Measurements from ENCODE around the gene ZFHX2. TPM values are rescaled to one million over a fixed set of nuclear protein-coding genes. Genes with fewer than 3 reads are reported as not detected.

Gene ZFHX2
- polyA plus RNA-seq, 1 of the 3 experiments (the other 2 are of a cell fraction), result 0.77 TPM

DNA sequence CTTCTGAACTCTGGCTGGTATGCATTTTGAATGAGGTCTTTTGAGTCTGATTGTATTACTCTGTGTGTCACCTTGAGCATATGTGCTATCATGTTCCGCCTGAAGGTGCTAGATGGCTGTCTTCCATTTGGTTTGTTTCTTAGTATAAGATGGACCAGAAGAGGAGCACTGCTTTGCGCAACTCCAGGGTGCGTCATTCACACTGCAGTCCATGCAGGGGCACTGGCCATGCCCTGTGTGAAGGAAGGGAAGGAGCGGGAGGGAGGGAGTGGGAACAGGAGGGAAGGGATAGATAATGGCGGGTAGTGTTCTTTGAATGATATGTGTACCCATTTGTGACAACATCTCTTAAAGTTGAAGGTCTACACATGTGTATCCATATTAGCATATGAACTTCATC lies 8.2 kb downstream of the ZFHX2 start:
- Histone ChIP-seq H3K9ac (no peak overlapping the region), H3K4me3 (ENCODE audit: low read depth in 2 of 2, low read length in 1 of 2) (no peak overlapping the region), H2AFZ (ENCODE audit: low read depth) (no peak overlapping the region), H3K9me3 (no peaks in the 10 kb centered on the region), H3K27me3 (ENCODE audit: insufficient read depth) (no peaks in the 10 kb centered on the region), H3K79me2 (ENCODE audit: insufficient read depth) (no peaks in the 10 kb centered on the region), H3K36me3 (replicated peaks in 1 of 2; ENCODE audit: control insufficient read depth in 1 of 2, insufficient read depth in 2 of 2, low read length in 1 of 2) (peaks cover 0 to 6% of the 10 kb centered on the region in 2 experiments), H4K20me1 (ENCODE audit: insufficient read depth) (no peaks in the 10 kb centered on the region), H3K4me1 (ENCODE audit: control insufficient read depth in 1 of 2, insufficient read depth in 2 of 2, low read depth in 1 of 2, low read length in 1 of 2) (peaks cover 4 to 19% of the 10 kb centered on the region in 2 experiments; a peak in 1 of 4 replicates), H3K27ac (ENCODE audit: low read depth in 2 of 2, low read length in 1 of 2) (no peak overlapping the region), H3K4me2 (no peak overlapping the region), H3K9me2 (no peaks in the 10 kb centered on the region), H3F3A (replicated peaks; ENCODE audit: insufficient read depth) (no peaks in the 10 kb centered on the region)
- no peak for TF ChIP-seq NFIC (IDR thresholded peaks at IDR 0.05; ENCODE audit: borderline replicate concordance)
- no peak for TF ChIP-seq FOSL2 (IDR thresholded peaks at IDR 0.05; ENCODE audit: borderline replicate concordance, low read depth)
- TF ChIP-seq YY1 (IDR thresholded peaks at IDR 0.05; ENCODE audit: low read depth), result no peak
- no peak for TF ChIP-seq TEAD4 (IDR thresholded peaks at IDR 0.05; ENCODE audit: borderline replicate concordance, insufficient read depth)
- TF ChIP-seq SIN3A (IDR thresholded peaks at IDR 0.05; ENCODE audit: borderline replicate concordance, low read depth, low read length), result no peak
- TF ChIP-seq, protein P1, sequence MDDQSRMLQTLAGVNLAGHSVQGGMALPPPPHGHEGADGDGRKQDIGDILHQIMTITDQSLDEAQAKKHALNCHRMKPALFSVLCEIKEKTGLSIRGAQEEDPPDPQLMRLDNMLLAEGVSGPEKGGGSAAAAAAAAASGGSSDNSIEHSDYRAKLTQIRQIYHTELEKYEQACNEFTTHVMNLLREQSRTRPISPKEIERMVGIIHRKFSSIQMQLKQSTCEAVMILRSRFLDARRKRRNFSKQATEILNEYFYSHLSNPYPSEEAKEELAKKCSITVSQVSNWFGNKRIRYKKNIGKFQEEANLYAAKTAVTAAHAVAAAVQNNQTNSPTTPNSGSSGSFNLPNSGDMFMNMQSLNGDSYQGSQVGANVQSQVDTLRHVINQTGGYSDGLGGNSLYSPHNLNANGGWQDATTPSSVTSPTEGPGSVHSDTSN (IDR thresholded peaks at IDR 0.05), result no peak
- TF ChIP-seq, protein P2, sequence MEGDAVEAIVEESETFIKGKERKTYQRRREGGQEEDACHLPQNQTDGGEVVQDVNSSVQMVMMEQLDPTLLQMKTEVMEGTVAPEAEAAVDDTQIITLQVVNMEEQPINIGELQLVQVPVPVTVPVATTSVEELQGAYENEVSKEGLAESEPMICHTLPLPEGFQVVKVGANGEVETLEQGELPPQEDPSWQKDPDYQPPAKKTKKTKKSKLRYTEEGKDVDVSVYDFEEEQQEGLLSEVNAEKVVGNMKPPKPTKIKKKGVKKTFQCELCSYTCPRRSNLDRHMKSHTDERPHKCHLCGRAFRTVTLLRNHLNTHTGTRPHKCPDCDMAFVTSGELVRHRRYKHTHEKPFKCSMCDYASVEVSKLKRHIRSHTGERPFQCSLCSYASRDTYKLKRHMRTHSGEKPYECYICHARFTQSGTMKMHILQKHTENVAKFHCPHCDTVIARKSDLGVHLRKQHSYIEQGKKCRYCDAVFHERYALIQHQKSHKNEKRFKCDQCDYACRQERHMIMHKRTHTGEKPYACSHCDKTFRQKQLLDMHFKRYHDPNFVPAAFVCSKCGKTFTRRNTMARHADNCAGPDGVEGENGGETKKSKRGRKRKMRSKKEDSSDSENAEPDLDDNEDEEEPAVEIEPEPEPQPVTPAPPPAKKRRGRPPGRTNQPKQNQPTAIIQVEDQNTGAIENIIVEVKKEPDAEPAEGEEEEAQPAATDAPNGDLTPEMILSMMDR (IDR thresholded peaks at IDR 0.05), result no peak
- TF ChIP-seq RAD21 (IDR thresholded peaks at IDR 0.05; ENCODE audit: low read length), result no peak
- DNase-seq, result no peak
- ChIA-PET CTCF (interaction anchor here (5.6 to 11.3 kb wide), 3 partner anchors 15 to 63 kb away, joined by 28 to 276 read pairs (median 136); partner anchors contain the start of genes AP1G2 and THTPA), POLR2A (no interaction called here)
- 99% methylated on average over 5 of the region's 5 CpGs for WGBS (ENCODE audit: low lambda C conversion rate)

DNA sequence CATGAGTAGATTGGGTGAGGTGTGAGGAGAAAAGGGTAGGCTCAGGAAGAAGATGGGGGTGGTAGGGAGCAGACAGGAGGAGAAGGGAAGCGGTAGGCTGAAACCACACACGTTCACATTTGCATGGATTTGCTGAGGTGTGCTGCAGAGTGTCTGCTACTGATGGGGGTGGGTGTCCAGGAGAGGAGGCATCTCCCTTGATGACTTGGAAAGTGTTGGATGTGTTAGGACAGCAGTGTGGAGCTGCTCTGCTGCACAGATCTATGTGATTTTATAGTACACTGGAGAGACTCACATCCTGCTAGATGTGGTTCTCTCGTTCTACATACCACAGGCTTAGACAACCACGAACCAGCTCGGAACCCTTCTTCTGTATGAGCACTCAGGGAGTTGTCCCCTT lies 9.3 kb downstream of the ZFHX2 start:
- no peaks in the 10 kb centered on the region for H3K9me2 ChIP-seq
- no peak overlapping the region for H2AFZ ChIP-seq (ENCODE audit: low read depth)
- H3F3A ChIP-seq (replicated peaks; ENCODE audit: insufficient read depth), result no peaks in the 10 kb centered on the region
- no peak overlapping the region for H3K4me3 ChIP-seq (ENCODE audit: low read depth in 2 of 2, low read length in 1 of 2)
- POLR2A ChIA-PET, result no interaction called here
- 88% methylated on average over 5 of the region's 5 CpGs for WGBS (ENCODE audit: low lambda C conversion rate)
- peaks cover 4 to 16% of the 10 kb centered on the region in 2 experiments; a peak in 1 of 4 replicates for H3K4me1 ChIP-seq (ENCODE audit: control insufficient read depth in 1 of 2, insufficient read depth in 2 of 2, low read depth in 1 of 2, low read length in 1 of 2)
- H3K79me2 ChIP-seq (ENCODE audit: insufficient read depth), result no peaks in the 10 kb centered on the region
- peaks cover 0 to 6% of the 10 kb centered on the region in 2 experiments for H3K36me3 ChIP-seq (replicated peaks in 1 of 2; ENCODE audit: control insufficient read depth in 1 of 2, insufficient read depth in 2 of 2, low read length in 1 of 2)
- CTCF ChIA-PET, result interaction anchor here (0.7 to 11.3 kb wide), 4 partner anchors 17 to 219 kb away, joined by 5 to 276 read pairs (median 82); partner anchors contain the start of genes AP1G2 and THTPA
- DNase-seq, result no peak
- no peak overlapping the region for H3K9ac ChIP-seq
- no peak overlapping the region for H3K4me2 ChIP-seq
- no peaks in the 10 kb centered on the region for H4K20me1 ChIP-seq (ENCODE audit: insufficient read depth)
- H3K27me3 ChIP-seq (ENCODE audit: insufficient read depth), result no peaks in the 10 kb centered on the region
- H3K27ac ChIP-seq (ENCODE audit: low read depth in 2 of 2, low read length in 1 of 2), result no peak overlapping the region
- no peaks in the 10 kb centered on the region for H3K9me3 ChIP-seq
- TF ChIP-seq, protein P2 (IDR thresholded peaks at IDR 0.05), result no peak
- TF ChIP-seq RXRA (IDR thresholded peaks at IDR 0.05; ENCODE audit: borderline replicate concordance, low read depth), result no peak
- TF ChIP-seq EZH2phosphoT487 (IDR thresholded peaks at IDR 0.05; ENCODE audit: borderline replicate concordance, low read depth), result no peak
- no peak for TF ChIP-seq ELF1 (IDR thresholded peaks at IDR 0.05)
- TF ChIP-seq GATA2 (CRISPR knock-in tag; IDR thresholded peaks at IDR 0.05), result no peak
- TF ChIP-seq, protein P1 (IDR thresholded peaks at IDR 0.05), result no peak
- no peak for TF ChIP-seq NRF1 (IDR thresholded peaks at IDR 0.05; ENCODE audit: low read depth, low read length)
- TF ChIP-seq CHD2 (IDR thresholded peaks at IDR 0.05; ENCODE audit: low read length, partially characterized antibody), result no peak
- TF ChIP-seq RCOR1 (IDR thresholded peaks at IDR 0.05; ENCODE audit: low read length), result no peak
- TF ChIP-seq, protein P3, sequence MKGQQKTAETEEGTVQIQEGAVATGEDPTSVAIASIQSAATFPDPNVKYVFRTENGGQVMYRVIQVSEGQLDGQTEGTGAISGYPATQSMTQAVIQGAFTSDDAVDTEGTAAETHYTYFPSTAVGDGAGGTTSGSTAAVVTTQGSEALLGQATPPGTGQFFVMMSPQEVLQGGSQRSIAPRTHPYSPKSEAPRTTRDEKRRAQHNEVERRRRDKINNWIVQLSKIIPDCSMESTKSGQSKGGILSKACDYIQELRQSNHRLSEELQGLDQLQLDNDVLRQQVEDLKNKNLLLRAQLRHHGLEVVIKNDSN (IDR thresholded peaks at IDR 0.05; ENCODE audit: borderline replicate concordance, low read depth), result no peak
- TF ChIP-seq RAD21 (IDR thresholded peaks at IDR 0.05; ENCODE audit: low read length), result no peak
- no peak for TF ChIP-seq EP300 (IDR thresholded peaks at IDR 0.05; ENCODE audit: borderline replicate concordance in 1 of 2, low read depth in 1 of 2, low read length in 1 of 2)
- TF ChIP-seq JUND (IDR thresholded peaks at IDR 0.05), result no peak
- TF ChIP-seq FOXM1 (IDR thresholded peaks at IDR 0.05; ENCODE audit: low read depth), result no peak
- TF ChIP-seq, protein P4, sequence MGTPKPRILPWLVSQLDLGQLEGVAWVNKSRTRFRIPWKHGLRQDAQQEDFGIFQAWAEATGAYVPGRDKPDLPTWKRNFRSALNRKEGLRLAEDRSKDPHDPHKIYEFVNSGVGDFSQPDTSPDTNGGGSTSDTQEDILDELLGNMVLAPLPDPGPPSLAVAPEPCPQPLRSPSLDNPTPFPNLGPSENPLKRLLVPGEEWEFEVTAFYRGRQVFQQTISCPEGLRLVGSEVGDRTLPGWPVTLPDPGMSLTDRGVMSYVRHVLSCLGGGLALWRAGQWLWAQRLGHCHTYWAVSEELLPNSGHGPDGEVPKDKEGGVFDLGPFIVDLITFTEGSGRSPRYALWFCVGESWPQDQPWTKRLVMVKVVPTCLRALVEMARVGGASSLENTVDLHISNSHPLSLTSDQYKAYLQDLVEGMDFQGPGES (IDR thresholded peaks at IDR 0.05; ENCODE audit: low read depth, low read length), result no peak

All from SK-N-SH (cell line).